SH-SY5Y (cell line): Measurements from ENCODE around the gene HPD.

ENCODE experiments used
- GATA2 ChIP-seq: IDR thresholded peaks from 2 replicates; pipeline ENCODE4 v1.6.1; 2011; ENCODE audit warnings: mild to moderate bottlenecking, low read depth, low read length
- GATA3 ChIP-seq: IDR thresholded peaks from 2 replicates; pipeline ENCODE4 v1.6.1; 2011; ENCODE audit warnings: low read depth, mild to moderate bottlenecking, low read length, moderate library complexity

HPD gene

GRCh38 chr12:121823101-121823726 is 35.4 kb downstream of the HPD start:
- TF ChIP-seq GATA3 (no peak), GATA2 (no peak)

- TF ChIP-seq GATA3 (no peak), GATA2 (no peak)
These were observed 36.1 kb downstream of the HPD start for GRCh38 chr12:121822393-121823100.

- no peak for TF ChIP-seq GATA3
- TF ChIP-seq GATA2: no peak
These were observed 38.6 kb downstream of the HPD start for GRCh38 chr12:121820056-121820455.

- TF ChIP-seq GATA3 (no peak), GATA2 (no peak)
These were observed 39.3 kb downstream of the HPD start for GRCh38 chr12:121819212-121819949.

- TF ChIP-seq GATA3 (no peak), GATA2 (no peak)
These were observed 41.0 kb downstream of the HPD start for GRCh38 chr12:121817648-121818043.

GRCh38 chr12:121816925-121817647 is 41.6 kb downstream of the HPD start:
- TF ChIP-seq GATA3: no peak
- no peak for TF ChIP-seq GATA2

- TF ChIP-seq GATA2 (no peak), GATA3 (no peak)
These were observed 43.4 kb downstream of the HPD start for GRCh38 chr12:121815263-121815662.

- no peak for TF ChIP-seq GATA2
- no peak for TF ChIP-seq GATA3
These were observed 44.1 kb downstream of the HPD start for GRCh38 chr12:121814429-121815119.

GRCh38 chr12:121813951-121814350 is 44.7 kb downstream of the HPD start:
- no peak for TF ChIP-seq GATA3
- TF ChIP-seq GATA2: no peak

GRCh38 chr12:121812921-121813896 is 45.5 kb downstream of the HPD start:
- TF ChIP-seq GATA2 (no peak), GATA3 (no peak)

- TF ChIP-seq GATA3 (no peak), GATA2 (no peak)
These were observed 46.3 kb downstream of the HPD start for GRCh38 chr12:121812320-121812871.

GRCh38 chr12:121811434-121812319 is 47.0 kb downstream of the HPD start:
- TF ChIP-seq GATA3 (no peak), GATA2 (no peak)
